Upper lobe of right lung (tissue), 1 donor: ENCODE results near the gene HLA-F. TPM values are rescaled to one million over a fixed set of nuclear protein-coding genes. Genes with fewer than 3 reads are reported as not detected.

ENCODE experiments used
- ATAC-seq: fragments of 200-7000 bp; cut with Tn5 transposase; one replicate; pipeline ENCODE4 v1.9.1; 2020; ENCODE audit warnings: mild to moderate bottlenecking, moderate library complexity
- DNase-seq: peaks from one replicate; pipeline ENCODE4 v3.0.0-alpha.2; 2020
- H3K27ac ChIP-seq: fragments of 200-600 bp; one replicate; pipeline ENCODE4 v1.8.0; 2022
- H3K27me3 ChIP-seq: fragments of 200-600 bp; one replicate; pipeline ENCODE4 v1.8.0; 2022; ENCODE audit warnings: mild to moderate bottlenecking
- H3K36me3 ChIP-seq: fragments of 200-600 bp; one replicate; pipeline ENCODE4 v1.8.0; 2022
- H3K4me1 ChIP-seq: fragments of 200-600 bp; one replicate; pipeline ENCODE4 v1.8.0; 2022
- H3K4me3 ChIP-seq: fragments of 200-600 bp; one replicate; pipeline ENCODE4 v1.8.0; 2022; ENCODE audit warnings: mild to moderate bottlenecking
- H3K9me3 ChIP-seq: fragments of 200-600 bp; one replicate; pipeline ENCODE4 v1.8.0; 2022
- CTCF ChIP-seq: fragments of 200-600 bp; IDR thresholded peaks from one replicate; pipeline ENCODE4 v1.8.0; 2022; ENCODE audit warnings: antibody characterized with exemption
- intact Hi-C: fragments of 100-400 bp; cut with DNase I; formaldehyde crosslinking; loops from one replicate; pipeline ENCODE4 v1.11.0; 2022
- total RNA-seq: library from RNA; stranded (reverse); fragmentation: NEBNext Ultra II Directional; extraction: Animal tissue kit (Norgen Biotek cat#: 25700); gene quantifications from one replicate; pipeline ENCODE4 v1.2.1, GENCODE V29; 2021
- donor health status: DM: no; HTN: yes; CAD: no; lungs with severe emphysema.

The HLA-F gene
- total RNA-seq, 1 donor from 2014 or later = 157 TPM

- peak overlapping the region; percentile 75 for H3K4me3 ChIP-seq
- DNase-seq (no peak), ATAC-seq (no peak)
- H3K27ac ChIP-seq = peak overlapping the region; percentile 63
- TF ChIP-seq CTCF = no peak
- H3K36me3 ChIP-seq = no peaks in the 10 kb centered on the region
- peaks cover 33% of the 10 kb centered on the region for H3K4me1 ChIP-seq
- H3K27me3 ChIP-seq = no peaks in the 10 kb centered on the region
- intact Hi-C loops = no loop called here
- H3K9me3 ChIP-seq = no peaks in the 10 kb centered on the region
These were observed 26.4 kb downstream of the HLA-F start for GRCh38 chr6:29749668-29750067.

- no peak for TF ChIP-seq CTCF
- no peak overlapping the region for H3K27ac ChIP-seq
- no peak overlapping the region for H3K4me3 ChIP-seq
- ATAC-seq = no peak
- H3K9me3 ChIP-seq = no peaks in the 10 kb centered on the region
- no peak for DNase-seq
- H3K36me3 ChIP-seq = no peaks in the 10 kb centered on the region
- no peaks in the 10 kb centered on the region for H3K27me3 ChIP-seq
- intact Hi-C loops = no loop called here
- H3K4me1 ChIP-seq = peaks cover 33% of the 10 kb centered on the region
These were observed 27.5 kb downstream of the HLA-F start for GRCh38 chr6:29750709-29751108.

DNA sequence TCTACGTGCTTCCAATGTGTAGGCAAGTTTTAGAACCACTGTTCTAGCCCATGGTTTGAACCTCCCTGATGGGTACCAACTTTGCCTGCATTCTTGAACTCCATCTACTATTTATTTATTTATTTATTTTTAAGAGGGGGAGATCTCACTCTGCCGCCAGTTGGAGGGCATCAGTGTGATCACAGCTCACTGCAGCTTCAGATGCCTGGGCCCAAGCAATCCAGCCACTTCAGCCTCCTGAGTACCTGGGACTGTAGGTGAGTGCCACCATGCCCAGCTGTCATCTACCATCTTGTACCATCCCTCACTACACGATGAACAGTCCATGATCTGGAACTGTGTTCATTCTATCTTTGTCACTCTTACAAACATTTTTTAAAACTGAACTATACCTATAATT, 28.2 kb downstream of the HLA-F start:
- no peak for TF ChIP-seq CTCF
- Histone ChIP-seq H3K27ac (peak overlapping the region; percentile 93), H3K27me3 (no peaks in the 10 kb centered on the region), H3K4me1 (peaks cover 33% of the 10 kb centered on the region), H3K4me3 (peak overlapping the region; percentile 61), H3K9me3 (no peaks in the 10 kb centered on the region), H3K36me3 (no peaks in the 10 kb centered on the region)
- no peak for DNase-seq
- no peak for ATAC-seq
- intact Hi-C loops = no loop called here

DNA sequence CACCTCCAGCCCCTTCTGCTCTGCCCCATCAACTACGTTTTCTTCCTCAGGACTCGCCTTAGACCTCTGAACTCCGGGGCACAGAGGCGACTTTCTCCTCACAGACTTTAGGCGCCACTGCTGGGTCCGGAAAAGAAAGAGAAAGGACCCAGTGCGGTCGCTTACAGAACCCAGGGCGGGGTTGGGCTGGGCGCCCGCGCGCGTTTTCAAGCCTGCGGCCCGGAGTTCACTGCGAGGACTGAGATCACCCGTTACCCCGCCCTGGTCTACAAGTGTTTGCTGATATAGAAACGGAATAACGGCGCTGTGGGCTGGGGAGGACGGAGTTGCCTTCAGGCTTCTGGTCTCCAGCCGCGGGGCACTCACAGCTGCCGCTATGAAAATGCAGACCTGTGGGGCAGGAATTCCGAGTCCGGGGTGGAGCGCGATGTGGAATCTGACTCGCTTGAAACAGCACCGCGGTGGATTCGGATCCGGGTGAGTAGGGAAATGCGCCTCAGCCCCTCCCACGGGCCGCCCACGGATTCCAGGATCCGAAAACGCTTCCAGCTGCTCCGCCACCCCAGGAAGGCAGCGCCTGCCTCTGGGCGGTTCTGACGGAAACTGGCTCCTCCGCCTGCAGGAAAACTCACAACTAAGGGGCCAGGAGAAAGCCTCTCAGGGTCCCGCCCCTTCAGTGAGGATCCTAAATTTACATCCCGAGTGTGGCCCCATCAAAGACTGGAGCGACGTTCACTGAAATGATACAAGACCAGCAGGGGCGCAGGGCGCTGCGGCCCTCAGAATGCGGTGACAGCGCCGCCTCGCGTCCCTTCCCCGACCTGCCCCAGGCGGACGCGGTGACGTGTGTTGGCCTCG, 29.4 kb downstream of the HLA-F start:
- Histone ChIP-seq H3K27ac (peak overlapping the region; percentile 93), H3K9me3 (no peaks in the 10 kb centered on the region), H3K4me1 (peaks cover 31% of the 10 kb centered on the region), H3K36me3 (no peaks in the 10 kb centered on the region), H3K4me3 (peak overlapping the region; percentile 61), H3K27me3 (no peaks in the 10 kb centered on the region)
- DNase-seq = peak; percentile 94
- intact Hi-C loops = no loop called here
- TF ChIP-seq CTCF = peak; percentile 92
- peak; percentile 90 for ATAC-seq

GRCh38 chr6:29753309-29753644, 30.0 kb downstream of the HLA-F start:
- peaks cover 26% of the 10 kb centered on the region for H3K4me1 ChIP-seq
- H3K4me3 ChIP-seq = peak overlapping the region; percentile 61
- peak overlapping the region; percentile 93 for H3K27ac ChIP-seq
- no peaks in the 10 kb centered on the region for H3K36me3 ChIP-seq
- intact Hi-C loops = no loop called here
- ATAC-seq (no peak), DNase-seq (no peak)
- H3K27me3 ChIP-seq = no peaks in the 10 kb centered on the region
- TF ChIP-seq CTCF = peak; percentile 27
- no peaks in the 10 kb centered on the region for H3K9me3 ChIP-seq
